Adrenal gland (tissue), 12 donors: Measurements from ENCODE around the gene COP1. TPM values are rescaled to one million over a fixed set of nuclear protein-coding genes. Genes with fewer than 3 reads are reported as not detected.
"Not testable (repeated sequence)": the region's sequence is repeated elsewhere in the genome, so short reads cannot be mapped to it uniquely, and the experiment has no call there.

Source experiments
- DNase-seq, 7 donors: peaks; one replicate each; pipeline ENCODE4 v3.0.0-alpha.2; 2019 to 2020
- H3K27ac ChIP-seq, 5 donors: fragments of 200-600 bp; sonication (generic) in 4 of 5; 1 replicate in 3 of 5; 2 replicates in 2 of 5; pipeline versions ENCODE4 v1.5.1 to v1.8.0; 2016 to 2020; ENCODE audit warnings: mild to moderate bottlenecking in 1 of 5
- H3K27me3 ChIP-seq: fragments of 200-600 bp; 2 replicates; pipeline ENCODE4 v1.8.0; 2021
- H3K36me3 ChIP-seq, 2 donors: fragments of 200-600 bp; replicated peaks in 1 of 2; 1 replicate in 1 of 2; 2 replicates in 1 of 2; pipeline versions ENCODE4 v1.5.1 to v1.8.0; 2018 to 2022
- H3K4me1 ChIP-seq, 2 donors: fragments of 200-600 bp; replicated peaks in 1 of 2; 1 replicate in 1 of 2; 2 replicates in 1 of 2; pipeline versions ENCODE4 v1.5.1 to v1.8.0; 2018 to 2021
- H3K4me3 ChIP-seq, 4 donors: fragments of 200-600 bp; sonication (generic) in 3 of 4; one replicate each; pipeline ENCODE4 v1.5.1; 2016 to 2018
- H3K9me3 ChIP-seq, 3 donors: fragments of 200-600 bp; sonication (generic) in 1 of 3; replicated peaks in 1 of 3; 1 replicate in 2 of 3; 2 replicates in 1 of 3; pipeline versions ENCODE4 v1.5.1 to v1.8.0; 2016 to 2021
- POLR2A ChIP-seq, 2 donors: fragments of 450-650 bp; IDR thresholded peaks; one replicate each; pipeline ENCODE4 v1.6.1; 2017; ENCODE audit warnings: antibody characterized with exemption in 2 of 2, mild to moderate bottlenecking in 2 of 2, moderate library complexity in 1 of 2
- WGBS, 4 donors: extraction: QIAGEN DNeasy Blood & Tissue Kit in 2 of 4; methylation state at CpG; one replicate each; pipeline versions ENCODE4 v1.1.5 to v1.1.7; 2013 to 2017; 5-methylcytosine and 5-hydroxymethylcytosine counted together
- intact Hi-C, 2 donors: fragments of 100-400 bp; cut with DNase I; formaldehyde crosslinking; loops; one replicate each; pipeline versions ENCODE4 v1.14.1 to v1.15.0; 2022 to 2023
- polyA plus RNA-seq, 3 donors: library from polyadenylated mRNA; stranded (reverse); fragments of 200-250 nt in 2 of 3; fragments of 350-450 nt in 1 of 3; fragmentation: Illumina TruSeq in 1 of 3; extraction: RNeasy Lipid Tissue Mini Kit (QIAGEN cat#74804) in 1 of 3; gene quantifications; one replicate each; pipeline ENCODE4 v1.2.3, GENCODE V29; 2013 to 2014
- total RNA-seq, 9 donors: library from RNA; depleted of rRNA in 4 of 9; stranded (reverse); fragments of >200 nt in 4 of 9; fragments of 120-200 nt in 1 of 9; fragmentation: NEBNext Ultra II Directional in 1 of 9; extraction: Animal tissue kit (Norgen Biotek cat#: 25700) in 1 of 9; gene quantifications; one replicate each; pipeline versions ENCODE4 v1.1.0 to v1.2.4, GENCODE V29; 2013 to 2023
- TF ChIP-seq, protein P1 (sequence below), 6 experiments: fragments of 450-650 bp in 4 of 6; fragments of 200-600 bp in 2 of 6; sonication (generic) in 1 of 6; IDR thresholded peaks; 1 replicate in 5 of 6; 2 replicates in 1 of 6; pipeline versions ENCODE4 v1.5.1 to v1.8.0; 2016 to 2021; ENCODE audit warnings: antibody characterized with exemption in 6 of 6, mild to moderate bottlenecking in 2 of 6, moderate library complexity in 1 of 6
- donor health status: healthy with polysubstance abuse.
- donor health status: Bipolar disorder and iron deficiency.
- donor health status: DM: yes; HTN: yes; CAD: no.
- donor health status: DM: no; HTN: no; CAD: no.
- donor health status: DM: no; HTN: no; CAD: no.
- donor health status: DM: yes; HTN: yes; CAD: no.

Gene COP1
- total and polyA plus RNA-seq, 12 donors = 27.4 to 80.0 (median 36.7) TPM

DNA sequence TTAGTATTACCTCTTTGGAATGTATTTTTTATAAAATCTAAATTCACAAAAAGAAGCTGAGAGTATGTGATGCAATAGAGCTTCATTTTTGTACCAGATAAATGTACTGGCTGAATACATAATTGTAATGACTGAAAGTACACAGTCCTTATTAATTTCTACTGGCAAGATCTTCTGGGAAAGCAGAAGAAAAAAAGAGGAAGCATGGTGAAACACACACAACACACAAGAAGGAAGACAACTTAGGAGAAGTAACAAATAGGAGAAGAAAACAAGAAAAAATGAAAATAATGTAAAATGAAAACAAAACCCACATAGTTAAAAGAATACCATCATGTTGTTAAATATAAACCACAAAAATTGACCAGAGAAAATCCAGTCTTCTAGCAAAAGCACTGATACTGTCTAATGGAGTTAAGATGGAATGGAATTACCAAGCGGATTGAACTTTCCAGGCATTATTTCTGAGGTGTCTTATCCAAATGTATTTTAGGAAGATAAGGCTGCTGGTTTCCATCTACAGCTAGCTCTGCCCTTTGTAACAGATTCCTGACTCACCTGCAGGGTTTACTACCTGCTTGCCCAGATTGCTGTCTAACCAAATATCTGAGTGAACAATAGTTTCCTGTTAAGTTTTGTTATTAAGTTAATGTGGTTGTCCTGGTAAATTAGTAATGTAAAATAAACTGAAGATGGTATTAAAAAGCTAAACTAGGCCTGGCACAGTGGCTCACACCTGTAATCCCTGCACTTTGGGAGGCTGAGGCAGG lies 4.5 kb upstream of the COP1 start:
- Histone ChIP-seq H3K9me3 (no peaks in the 10 kb centered on the region), H3K36me3 (no peaks in the 10 kb centered on the region), H3K27ac (no peak overlapping the region), H3K4me3 (no peak overlapping the region), H3K4me1 (peaks cover 5 to 9% of the 10 kb centered on the region in 2 donors), H3K27me3 (no peaks in the 10 kb centered on the region)
- intact Hi-C loops = no loop called here
- TF ChIP-seq, protein P1, sequence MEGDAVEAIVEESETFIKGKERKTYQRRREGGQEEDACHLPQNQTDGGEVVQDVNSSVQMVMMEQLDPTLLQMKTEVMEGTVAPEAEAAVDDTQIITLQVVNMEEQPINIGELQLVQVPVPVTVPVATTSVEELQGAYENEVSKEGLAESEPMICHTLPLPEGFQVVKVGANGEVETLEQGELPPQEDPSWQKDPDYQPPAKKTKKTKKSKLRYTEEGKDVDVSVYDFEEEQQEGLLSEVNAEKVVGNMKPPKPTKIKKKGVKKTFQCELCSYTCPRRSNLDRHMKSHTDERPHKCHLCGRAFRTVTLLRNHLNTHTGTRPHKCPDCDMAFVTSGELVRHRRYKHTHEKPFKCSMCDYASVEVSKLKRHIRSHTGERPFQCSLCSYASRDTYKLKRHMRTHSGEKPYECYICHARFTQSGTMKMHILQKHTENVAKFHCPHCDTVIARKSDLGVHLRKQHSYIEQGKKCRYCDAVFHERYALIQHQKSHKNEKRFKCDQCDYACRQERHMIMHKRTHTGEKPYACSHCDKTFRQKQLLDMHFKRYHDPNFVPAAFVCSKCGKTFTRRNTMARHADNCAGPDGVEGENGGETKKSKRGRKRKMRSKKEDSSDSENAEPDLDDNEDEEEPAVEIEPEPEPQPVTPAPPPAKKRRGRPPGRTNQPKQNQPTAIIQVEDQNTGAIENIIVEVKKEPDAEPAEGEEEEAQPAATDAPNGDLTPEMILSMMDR (IDR thresholded peaks at IDR 0.05) = no peak
- no peak for TF ChIP-seq POLR2A (IDR thresholded peaks at IDR 0.05)
- DNase-seq = no peak
- WGBS, 4 donors = 96 to 100% (median 98%) methylated on average over 1 of the region's 1 CpG

DNA sequence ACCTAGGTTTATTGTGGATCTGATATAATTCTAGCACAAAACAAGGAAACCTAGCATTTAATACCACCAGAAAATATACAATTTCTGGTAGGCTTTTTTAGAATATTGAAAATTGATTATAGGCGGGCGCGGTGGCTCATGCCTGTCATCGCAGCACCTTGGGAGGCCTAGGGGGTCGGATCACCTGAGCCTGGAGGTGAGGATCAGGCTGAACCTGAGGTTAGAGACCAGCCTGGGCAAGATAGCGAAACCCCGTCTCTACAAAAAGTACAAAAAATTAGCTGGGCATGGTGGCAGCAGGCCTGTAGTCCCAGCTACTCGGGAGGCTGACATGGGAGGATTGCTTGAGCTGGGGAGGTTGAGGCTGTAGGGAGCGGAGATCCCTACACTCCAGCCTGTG lies 948 bp upstream of the COP1 start:
- H3K27me3 ChIP-seq = no peaks in the 10 kb centered on the region
- H3K4me3 ChIP-seq = peak overlapping the region in 3 of 4 donors; percentile 52 to 94 (median 60)
- 49 to 62% (median 54%) methylated on average over 9 of the region's 9 CpGs for WGBS, 4 donors
- H3K4me1 ChIP-seq = peaks cover 26 to 36% of the 10 kb centered on the region in 2 donors
- H3K9me3 ChIP-seq = no peaks in the 10 kb centered on the region
- no peak for DNase-seq
- no peak for TF ChIP-seq POLR2A (IDR thresholded peaks at IDR 0.05)
- TF ChIP-seq, protein P1 (IDR thresholded peaks at IDR 0.05) = no peak
- no peaks in the 10 kb centered on the region for H3K36me3 ChIP-seq
- H3K27ac ChIP-seq = peak overlapping the region in 3 of 5 donors; percentile 91 to 98 (median 92)
- intact Hi-C loops = no loop called here

GRCh38 chr1:176206006-176206960 lies 803 bp downstream of the COP1 start:
- Histone ChIP-seq H3K4me3 (peak overlapping the region; percentile 60 to 94 (median 63)), H3K27ac (peak overlapping the region; percentile 55 to 98 (median 92)), H3K36me3 (no peaks in the 10 kb centered on the region), H3K9me3 (no peaks in the 10 kb centered on the region), H3K27me3 (no peaks in the 10 kb centered on the region), H3K4me1 (peaks cover 26 to 36% of the 10 kb centered on the region in 2 donors)
- peak; percentile 33 to 60 (median 38) for DNase-seq
- intact Hi-C loops = no loop called here
- TF ChIP-seq, protein P1 (IDR thresholded peaks at IDR 0.05) = no peak
- TF ChIP-seq POLR2A (IDR thresholded peaks at IDR 0.05) = no peak
- WGBS, 4 donors = 0 to 2% (median 1%) methylated on average over 14 to 58 of the region's 58 CpGs

DNA sequence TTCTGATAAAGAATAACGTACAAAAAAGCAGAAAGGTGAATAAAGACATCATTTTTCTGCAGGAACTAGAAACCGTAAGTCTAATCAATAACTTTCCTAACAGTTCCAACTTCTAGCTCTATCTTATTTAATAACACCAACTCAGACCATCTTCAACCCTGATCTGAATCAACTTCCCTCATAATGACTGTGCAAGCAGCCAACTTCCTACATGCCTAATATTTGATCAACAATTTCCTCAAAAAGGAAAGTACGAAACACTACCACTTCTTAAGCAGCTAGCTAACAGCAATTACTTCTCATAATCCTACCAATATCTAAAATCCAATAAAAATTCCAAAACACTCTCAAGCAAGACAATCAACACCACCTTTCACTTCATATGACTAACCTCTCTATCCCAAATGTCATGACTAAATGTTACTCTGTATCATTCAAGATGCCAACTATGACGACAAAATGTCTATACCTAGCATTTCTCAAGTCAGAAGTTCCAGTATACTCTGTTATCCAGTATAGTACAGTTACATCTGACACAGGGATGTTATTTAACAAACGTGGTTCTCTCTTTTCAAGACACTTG lies 1.7 kb downstream of the COP1 start:
- Histone ChIP-seq H3K36me3 (no peaks in the 10 kb centered on the region), H3K4me3 (peak overlapping the region in 1 of 4 donors; percentile 94), H3K27me3 (no peaks in the 10 kb centered on the region), H3K4me1 (peaks cover 26 to 36% of the 10 kb centered on the region in 2 donors), H3K27ac (peak overlapping the region in 1 of 5 donors; percentile 98), H3K9me3 (no peaks in the 10 kb centered on the region)
- WGBS, 4 donors = 32 to 37% (median 35%) methylated on average over 5 of the region's 5 CpGs
- DNase-seq = no peak
- intact Hi-C loops = no loop called here
- no peak for TF ChIP-seq POLR2A (IDR thresholded peaks at IDR 0.05)
- TF ChIP-seq, protein P1 (IDR thresholded peaks at IDR 0.05) = no peak

DNA sequence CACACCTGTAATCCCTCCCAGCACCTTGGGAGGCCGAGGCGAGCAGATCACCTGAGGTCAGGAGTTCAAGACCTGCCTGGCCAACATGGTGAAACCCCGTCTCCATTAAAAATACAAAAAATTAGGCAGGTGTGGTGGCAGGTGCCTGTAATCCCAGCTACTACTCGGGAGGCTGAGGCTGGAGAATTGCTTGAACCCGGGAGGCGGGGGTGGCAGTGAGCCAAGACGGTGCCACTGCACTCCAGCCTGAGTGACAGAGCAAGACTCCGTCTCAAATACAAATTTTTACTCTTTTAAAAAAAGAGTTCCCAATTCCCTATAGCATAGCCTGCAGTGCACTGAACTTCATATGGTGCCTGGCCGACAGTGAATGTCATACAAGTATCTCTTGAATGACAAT lies 2.4 kb downstream of the COP1 start:
- H3K36me3 ChIP-seq, H3K9me3 ChIP-seq, H3K27ac ChIP-seq, H3K27me3 ChIP-seq, intact Hi-C loops, DNase-seq: not testable (repeated sequence)
- peaks cover 26 to 43% of the 10 kb centered on the region in 2 donors for H3K4me1 ChIP-seq
- WGBS, 4 donors = 77 to 84% (median 80%) methylated on average over 9 of the region's 9 CpGs
- peak overlapping the region in 1 of 4 donors; percentile 94 for H3K4me3 ChIP-seq
